ENCODE measurements around the gene LCE3D. TPM values are rescaled to one million over a fixed set of nuclear protein-coding genes. Genes with fewer than 3 reads are reported as not detected.

LCE3D gene
- total and polyA plus RNA-seq, 2 experiments from 2014 or later: not detected

GRCh38 chr1:152596986-152597385 lies 16.7 kb upstream of the LCE3D start (continued):
- TF ChIP-seq, protein P1, sequence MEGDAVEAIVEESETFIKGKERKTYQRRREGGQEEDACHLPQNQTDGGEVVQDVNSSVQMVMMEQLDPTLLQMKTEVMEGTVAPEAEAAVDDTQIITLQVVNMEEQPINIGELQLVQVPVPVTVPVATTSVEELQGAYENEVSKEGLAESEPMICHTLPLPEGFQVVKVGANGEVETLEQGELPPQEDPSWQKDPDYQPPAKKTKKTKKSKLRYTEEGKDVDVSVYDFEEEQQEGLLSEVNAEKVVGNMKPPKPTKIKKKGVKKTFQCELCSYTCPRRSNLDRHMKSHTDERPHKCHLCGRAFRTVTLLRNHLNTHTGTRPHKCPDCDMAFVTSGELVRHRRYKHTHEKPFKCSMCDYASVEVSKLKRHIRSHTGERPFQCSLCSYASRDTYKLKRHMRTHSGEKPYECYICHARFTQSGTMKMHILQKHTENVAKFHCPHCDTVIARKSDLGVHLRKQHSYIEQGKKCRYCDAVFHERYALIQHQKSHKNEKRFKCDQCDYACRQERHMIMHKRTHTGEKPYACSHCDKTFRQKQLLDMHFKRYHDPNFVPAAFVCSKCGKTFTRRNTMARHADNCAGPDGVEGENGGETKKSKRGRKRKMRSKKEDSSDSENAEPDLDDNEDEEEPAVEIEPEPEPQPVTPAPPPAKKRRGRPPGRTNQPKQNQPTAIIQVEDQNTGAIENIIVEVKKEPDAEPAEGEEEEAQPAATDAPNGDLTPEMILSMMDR (conservative IDR thresholded peaks at IDR 0.05; ENCODE audit: low read depth in 2 of 2): no peak
- no peak for TF ChIP-seq CREB1 (CRISPR knock-in tag; IDR thresholded peaks at IDR 0.05; ENCODE audit: low read depth)
- no peak for TF ChIP-seq STAT1 (IDR thresholded peaks at IDR 0.05; ENCODE audit: unreplicated experiment)
- TF ChIP-seq EZH2phosphoT487 (IDR thresholded peaks at IDR 0.05; ENCODE audit: unreplicated experiment): no peak

- DNase-seq (ENCODE audit: low spot score) (no peak), ATAC-seq (no peak)
- Histone ChIP-seq H3K36me3 (ENCODE audit: insufficient read depth) (no peaks in the 10 kb centered on the region), H3K4me1 (ENCODE audit: insufficient read depth) (no peaks in the 10 kb centered on the region), H3K27ac (ENCODE audit: low read depth) (no peak overlapping the region), H3F3A (replicated peaks; ENCODE audit: low read depth) (no peaks in the 10 kb centered on the region), H2AFZ (no peak overlapping the region), H3K4me2 (no peak overlapping the region), H3K9me2 (ENCODE audit: insufficient read depth) (peaks cover 4% of the 10 kb centered on the region; the same call in 1 of the 2 replicates), H4K20me1 (replicated peaks; ENCODE audit: insufficient read depth) (no peaks in the 10 kb centered on the region), H3K79me2 (replicated peaks; ENCODE audit: insufficient read depth) (no peaks in the 10 kb centered on the region), H3K4me3 (no peak overlapping the region), H3K27me3 (ENCODE audit: insufficient read depth) (no peaks in the 10 kb centered on the region)
- Mint-ChIP-seq H3K9me3 (peaks cover 2% of the 10 kb centered on the region; the same call in 1 of the 3 replicates), H3K4me1 (no peaks in the 10 kb centered on the region), H3K27me3 (ENCODE audit: insufficient read depth, low read depth, poor library complexity) (no peaks in the 10 kb centered on the region), H3K27ac (no peak overlapping the region), H3K36me3 (ENCODE audit: low read depth) (no peaks in the 10 kb centered on the region), H3K4me3 (no peak overlapping the region)
- no peak for TF ChIP-seq JUNB (IDR thresholded peaks at IDR 0.05; ENCODE audit: unreplicated experiment)
These were observed 5.3 kb upstream of the LCE3D start for GRCh38 chr1:152585586-152585985.

DNA sequence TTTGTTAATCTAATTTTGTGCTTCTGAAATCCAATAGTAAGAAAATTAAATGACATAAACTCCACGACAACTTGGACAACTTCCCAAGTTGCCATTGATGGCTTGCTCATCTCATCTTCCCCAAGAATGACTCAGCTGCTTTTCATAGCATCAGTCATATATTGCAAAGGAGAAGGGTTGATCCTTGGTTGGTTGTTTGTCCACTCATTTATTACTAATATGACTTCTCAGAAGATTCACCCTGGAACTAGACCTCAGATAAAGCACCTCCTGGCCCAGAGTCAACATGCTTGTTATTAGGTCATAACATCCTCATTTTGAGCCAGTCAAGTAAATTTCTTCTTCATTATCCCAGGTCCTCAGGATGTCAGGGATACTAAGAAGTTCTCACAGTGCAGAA lies 2.3 kb upstream of the LCE3D start:
- Histone ChIP-seq H3K27ac (ENCODE audit: low read depth) (no peak overlapping the region), H4K20me1 (replicated peaks; ENCODE audit: insufficient read depth) (no peaks in the 10 kb centered on the region), H3F3A (replicated peaks; ENCODE audit: low read depth) (no peaks in the 10 kb centered on the region), H3K79me2 (replicated peaks; ENCODE audit: insufficient read depth) (no peaks in the 10 kb centered on the region), H2AFZ (no peak overlapping the region), H3K36me3 (ENCODE audit: insufficient read depth) (no peaks in the 10 kb centered on the region), H3K9me2 (ENCODE audit: insufficient read depth) (peaks cover 13% of the 10 kb centered on the region; the same call in 1 of the 2 replicates), H3K4me1 (ENCODE audit: insufficient read depth) (peaks cover 20% of the 10 kb centered on the region), H3K27me3 (ENCODE audit: insufficient read depth) (no peaks in the 10 kb centered on the region), H3K4me2 (no peak overlapping the region), H3K4me3 (no peak overlapping the region)
- Mint-ChIP-seq H3K4me1 (peaks cover 15% of the 10 kb centered on the region), H3K4me3 (no peak overlapping the region), H3K9me3 (peaks cover 6% of the 10 kb centered on the region; the same call in 1 of the 3 replicates), H3K27ac (no peak overlapping the region), H3K36me3 (ENCODE audit: low read depth) (no peaks in the 10 kb centered on the region), H3K27me3 (ENCODE audit: insufficient read depth, low read depth, poor library complexity) (no peaks in the 10 kb centered on the region)
- ATAC-seq (no peak), DNase-seq (ENCODE audit: low spot score) (no peak)
- TF ChIP-seq NANOG (IDR thresholded peaks at IDR 0.05; ENCODE audit: borderline replicate concordance) (no peak), ZNF114 (CRISPR knock-in tag; IDR thresholded peaks at IDR 0.05) (no peak), POLR2AphosphoS5 (IDR thresholded peaks at IDR 0.05; ENCODE audit: low read depth) (no peak), EZH2phosphoT487 (IDR thresholded peaks at IDR 0.05; ENCODE audit: unreplicated experiment) (no peak), CREB1 (CRISPR knock-in tag; IDR thresholded peaks at IDR 0.05; ENCODE audit: low read depth) (no peak), ZNF331 (CRISPR knock-in tag; IDR thresholded peaks at IDR 0.05; ENCODE audit: low read depth) (no peak), JUNB (IDR thresholded peaks at IDR 0.05; ENCODE audit: unreplicated experiment) (no peak), EZH2 (IDR thresholded peaks at IDR 0.05; ENCODE audit: low read depth, unreplicated experiment) (no peak), STAT1 (IDR thresholded peaks at IDR 0.05; ENCODE audit: unreplicated experiment) (no peak)
- TF ChIP-seq, protein P1 (conservative IDR thresholded peaks at IDR 0.05; ENCODE audit: low read depth in 2 of 2): no peak
- TF ChIP-seq, protein P2, sequence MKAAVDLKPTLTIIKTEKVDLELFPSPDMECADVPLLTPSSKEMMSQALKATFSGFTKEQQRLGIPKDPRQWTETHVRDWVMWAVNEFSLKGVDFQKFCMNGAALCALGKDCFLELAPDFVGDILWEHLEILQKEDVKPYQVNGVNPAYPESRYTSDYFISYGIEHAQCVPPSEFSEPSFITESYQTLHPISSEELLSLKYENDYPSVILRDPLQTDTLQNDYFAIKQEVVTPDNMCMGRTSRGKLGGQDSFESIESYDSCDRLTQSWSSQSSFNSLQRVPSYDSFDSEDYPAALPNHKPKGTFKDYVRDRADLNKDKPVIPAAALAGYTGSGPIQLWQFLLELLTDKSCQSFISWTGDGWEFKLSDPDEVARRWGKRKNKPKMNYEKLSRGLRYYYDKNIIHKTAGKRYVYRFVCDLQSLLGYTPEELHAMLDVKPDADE (IDR thresholded peaks at IDR 0.05): no peak
- TF ChIP-seq, protein P3, sequence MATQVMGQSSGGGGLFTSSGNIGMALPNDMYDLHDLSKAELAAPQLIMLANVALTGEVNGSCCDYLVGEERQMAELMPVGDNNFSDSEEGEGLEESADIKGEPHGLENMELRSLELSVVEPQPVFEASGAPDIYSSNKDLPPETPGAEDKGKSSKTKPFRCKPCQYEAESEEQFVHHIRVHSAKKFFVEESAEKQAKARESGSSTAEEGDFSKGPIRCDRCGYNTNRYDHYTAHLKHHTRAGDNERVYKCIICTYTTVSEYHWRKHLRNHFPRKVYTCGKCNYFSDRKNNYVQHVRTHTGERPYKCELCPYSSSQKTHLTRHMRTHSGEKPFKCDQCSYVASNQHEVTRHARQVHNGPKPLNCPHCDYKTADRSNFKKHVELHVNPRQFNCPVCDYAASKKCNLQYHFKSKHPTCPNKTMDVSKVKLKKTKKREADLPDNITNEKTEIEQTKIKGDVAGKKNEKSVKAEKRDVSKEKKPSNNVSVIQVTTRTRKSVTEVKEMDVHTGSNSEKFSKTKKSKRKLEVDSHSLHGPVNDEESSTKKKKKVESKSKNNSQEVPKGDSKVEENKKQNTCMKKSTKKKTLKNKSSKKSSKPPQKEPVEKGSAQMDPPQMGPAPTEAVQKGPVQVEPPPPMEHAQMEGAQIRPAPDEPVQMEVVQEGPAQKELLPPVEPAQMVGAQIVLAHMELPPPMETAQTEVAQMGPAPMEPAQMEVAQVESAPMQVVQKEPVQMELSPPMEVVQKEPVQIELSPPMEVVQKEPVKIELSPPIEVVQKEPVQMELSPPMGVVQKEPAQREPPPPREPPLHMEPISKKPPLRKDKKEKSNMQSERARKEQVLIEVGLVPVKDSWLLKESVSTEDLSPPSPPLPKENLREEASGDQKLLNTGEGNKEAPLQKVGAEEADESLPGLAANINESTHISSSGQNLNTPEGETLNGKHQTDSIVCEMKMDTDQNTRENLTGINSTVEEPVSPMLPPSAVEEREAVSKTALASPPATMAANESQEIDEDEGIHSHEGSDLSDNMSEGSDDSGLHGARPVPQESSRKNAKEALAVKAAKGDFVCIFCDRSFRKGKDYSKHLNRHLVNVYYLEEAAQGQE (IDR thresholded peaks at IDR 0.05; ENCODE audit: unreplicated experiment): no peak
